ENCODE results near the gene TJAP1.
"Not testable (repeated sequence)": the region's sequence is repeated elsewhere in the genome, so short reads cannot be mapped to it uniquely, and the experiment has no call there.

Gene TJAP1

GRCh38 chr6:43481591-43482236, 4.3 kb downstream of the TJAP1 start:
- DNase-seq = no peak

- DNase-seq = no peak
These were observed 11.4 kb downstream of the TJAP1 start for GRCh38 chr6:43488667-43489276.

- DNase-seq = no peak
These were observed 12.1 kb downstream of the TJAP1 start for GRCh38 chr6:43489277-43490072.

- no peak for DNase-seq
These were observed 13.2 kb downstream of the TJAP1 start for GRCh38 chr6:43490523-43490939.

GRCh38 chr6:43491750-43492661, 14.6 kb downstream of the TJAP1 start:
- no peak for DNase-seq

- no peak for DNase-seq
These were observed 15.3 kb downstream of the TJAP1 start for GRCh38 chr6:43492673-43493072.

- no peak for DNase-seq
These were observed 15.9 kb downstream of the TJAP1 start for GRCh38 chr6:43493230-43493629.

- no peak for DNase-seq
These were observed 16.5 kb downstream of the TJAP1 start for GRCh38 chr6:43493833-43494232.

GRCh38 chr6:43494321-43494720, 17.0 kb downstream of the TJAP1 start:
- DNase-seq = no peak

- no peak for DNase-seq
These were observed 17.4 kb downstream of the TJAP1 start for GRCh38 chr6:43494766-43495165.

- no peak for DNase-seq
These were observed 18.1 kb downstream of the TJAP1 start for GRCh38 chr6:43495409-43495941.

- no peak for DNase-seq
These were observed 19.2 kb downstream of the TJAP1 start for GRCh38 chr6:43496370-43497128.

GRCh38 chr6:43497129-43497396, 19.7 kb downstream of the TJAP1 start:
- no peak for DNase-seq

- no peak for DNase-seq
These were observed 20.3 kb downstream of the TJAP1 start for GRCh38 chr6:43497689-43498088.

GRCh38 chr6:43498291-43498690, 20.9 kb downstream of the TJAP1 start:
- DNase-seq = not testable (repeated sequence)

- DNase-seq = no peak
These were observed 21.9 kb downstream of the TJAP1 start for GRCh38 chr6:43499028-43499815.

GRCh38 chr6:43500921-43501320, 23.6 kb downstream of the TJAP1 start:
- DNase-seq = no peak

- DNase-seq = no peak
These were observed 25.3 kb downstream of the TJAP1 start for GRCh38 chr6:43502666-43503065.

- no peak for DNase-seq
These were observed 26.1 kb downstream of the TJAP1 start for GRCh38 chr6:43503443-43503842.

GRCh38 chr6:43504756-43505593, 27.6 kb downstream of the TJAP1 start:
- DNase-seq = no peak

Data from NCI-H1417 treated with DMSO at 0.1 percent for 48 hours (cell line).